ENCODE data around the gene MLLT10. TPM values are rescaled to one million over a fixed set of nuclear protein-coding genes. Genes with fewer than 3 reads are reported as not detected.
"Not testable (repeated sequence)": the region's sequence is repeated elsewhere in the genome, so short reads cannot be mapped to it uniquely, and the experiment has no call there.

The MLLT10 gene
- total RNA-seq, 1 donor from 2014 or later, result 61.3 TPM

GRCh38 chr10:21534604-21535493 is 817 bp downstream of the MLLT10 start:
- peaks cover 42% of the 10 kb centered on the region for H3K4me1 ChIP-seq
- peak overlapping the region; percentile 95 for H3K27ac ChIP-seq
- Mint-ChIP-seq H3K4me3 (peak overlapping the region; percentile 92), H3K4me1 (peaks cover 24% of the 10 kb centered on the region), H3K9me3 (no peaks in the 10 kb centered on the region), H3K27me3 (ENCODE audit: insufficient read depth, low read depth) (peaks cover 3% of the 10 kb centered on the region), H3K27ac (no peak overlapping the region), H3K36me3 (peaks cover 10% of the 10 kb centered on the region)
- TF ChIP-seq EZH2phosphoT487 (IDR thresholded peaks at IDR 0.05) (no peak), EZH2 (IDR thresholded peaks at IDR 0.05) (no peak)
- TF ChIP-seq, protein P1, sequence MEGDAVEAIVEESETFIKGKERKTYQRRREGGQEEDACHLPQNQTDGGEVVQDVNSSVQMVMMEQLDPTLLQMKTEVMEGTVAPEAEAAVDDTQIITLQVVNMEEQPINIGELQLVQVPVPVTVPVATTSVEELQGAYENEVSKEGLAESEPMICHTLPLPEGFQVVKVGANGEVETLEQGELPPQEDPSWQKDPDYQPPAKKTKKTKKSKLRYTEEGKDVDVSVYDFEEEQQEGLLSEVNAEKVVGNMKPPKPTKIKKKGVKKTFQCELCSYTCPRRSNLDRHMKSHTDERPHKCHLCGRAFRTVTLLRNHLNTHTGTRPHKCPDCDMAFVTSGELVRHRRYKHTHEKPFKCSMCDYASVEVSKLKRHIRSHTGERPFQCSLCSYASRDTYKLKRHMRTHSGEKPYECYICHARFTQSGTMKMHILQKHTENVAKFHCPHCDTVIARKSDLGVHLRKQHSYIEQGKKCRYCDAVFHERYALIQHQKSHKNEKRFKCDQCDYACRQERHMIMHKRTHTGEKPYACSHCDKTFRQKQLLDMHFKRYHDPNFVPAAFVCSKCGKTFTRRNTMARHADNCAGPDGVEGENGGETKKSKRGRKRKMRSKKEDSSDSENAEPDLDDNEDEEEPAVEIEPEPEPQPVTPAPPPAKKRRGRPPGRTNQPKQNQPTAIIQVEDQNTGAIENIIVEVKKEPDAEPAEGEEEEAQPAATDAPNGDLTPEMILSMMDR (IDR thresholded peaks at IDR 0.05), result no peak
- no peaks in the 10 kb centered on the region for H3K27me3 ChIP-seq
- H3K9ac ChIP-seq, result no peak overlapping the region
- peak overlapping the region; percentile 95 for H3K4me2 ChIP-seq
- no peak overlapping the region for H2AFZ ChIP-seq (replicated peaks)
- H3K4me3 ChIP-seq, result peak overlapping the region; percentile 53
- H3K79me2 ChIP-seq (ENCODE audit: low read depth), result peaks cover 98% of the 10 kb centered on the region
- peak; percentile 87 for DNase-seq (ENCODE audit: low spot score)
- H4K20me1 ChIP-seq (ENCODE audit: low read depth), result peaks cover 49% of the 10 kb centered on the region
- peaks cover 10% of the 10 kb centered on the region for H3K36me3 ChIP-seq
- no peaks in the 10 kb centered on the region for H3K9me3 ChIP-seq (ENCODE audit: low read depth)
- H3F3A ChIP-seq (ENCODE audit: low read depth), result peaks cover 50% of the 10 kb centered on the region

DNA sequence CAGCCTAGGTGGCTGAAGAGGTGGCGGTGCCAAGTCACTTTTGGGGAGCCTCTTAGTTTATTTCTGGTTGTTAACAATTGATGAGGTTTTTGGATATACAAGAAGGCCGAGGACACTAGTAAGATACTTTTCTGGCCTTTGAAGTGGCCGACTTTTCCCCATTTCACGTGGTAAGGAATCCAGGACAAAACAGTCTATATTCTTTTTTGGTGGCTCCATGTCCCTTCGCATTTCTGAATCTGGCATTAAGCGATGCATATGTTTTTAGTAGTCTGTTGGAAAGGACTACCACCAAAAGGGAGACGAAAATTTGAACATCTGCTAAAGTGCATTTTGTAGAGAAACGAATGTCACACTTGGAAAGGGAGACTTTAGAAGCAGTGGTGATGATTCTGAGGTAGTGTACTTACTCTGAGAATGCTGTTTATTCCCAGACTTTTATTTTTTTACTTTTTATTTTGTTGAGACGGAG is 1.5 kb downstream of the MLLT10 start:
- Histone ChIP-seq H3K4me2 (peak overlapping the region; percentile 95), H3K79me2 (ENCODE audit: low read depth) (peaks cover 98% of the 10 kb centered on the region), H4K20me1 (ENCODE audit: low read depth) (peaks cover 55% of the 10 kb centered on the region), H3F3A (ENCODE audit: low read depth) (peaks cover 43% of the 10 kb centered on the region), H2AFZ (replicated peaks) (no peak overlapping the region), H3K9me3 (ENCODE audit: low read depth) (no peaks in the 10 kb centered on the region), H3K36me3 (peaks cover 10% of the 10 kb centered on the region), H3K4me1 (peaks cover 35% of the 10 kb centered on the region), H3K27me3 (no peaks in the 10 kb centered on the region), H3K9ac (no peak overlapping the region), H3K4me3 (peak overlapping the region; percentile 53), H3K27ac (no peak overlapping the region)
- peaks cover 14% of the 10 kb centered on the region for H3K36me3 Mint-ChIP-seq
- no peak overlapping the region for H3K27ac Mint-ChIP-seq
- H3K27me3 Mint-ChIP-seq (ENCODE audit: insufficient read depth, low read depth), result peaks cover 4% of the 10 kb centered on the region
- no peak for DNase-seq (ENCODE audit: low spot score)
- H3K9me3 Mint-ChIP-seq, result no peaks in the 10 kb centered on the region
- TF ChIP-seq EZH2 (IDR thresholded peaks at IDR 0.05) (no peak), EZH2phosphoT487 (IDR thresholded peaks at IDR 0.05) (no peak)
- TF ChIP-seq, protein P1 (IDR thresholded peaks at IDR 0.05), result no peak
- peak overlapping the region; percentile 88 for H3K4me3 Mint-ChIP-seq
- peaks cover 22% of the 10 kb centered on the region for H3K4me1 Mint-ChIP-seq

- H3K4me2 ChIP-seq, result peak overlapping the region; percentile 95
- H3K79me2 ChIP-seq (ENCODE audit: low read depth), result peaks cover 98% of the 10 kb centered on the region
- peaks cover 31% of the 10 kb centered on the region for H3K4me1 ChIP-seq
- not testable (repeated sequence) for H3K27me3 ChIP-seq; H3K9me3 ChIP-seq (ENCODE audit: low read depth); DNase-seq (ENCODE audit: low spot score); H3K9me3 Mint-ChIP-seq; H3K9ac ChIP-seq; H3K27ac Mint-ChIP-seq; H3K27me3 Mint-ChIP-seq (ENCODE audit: insufficient read depth, low read depth); H3K27ac ChIP-seq; H2AFZ ChIP-seq (replicated peaks)
- H3F3A ChIP-seq (ENCODE audit: low read depth), result peaks cover 39% of the 10 kb centered on the region
- peaks cover 16% of the 10 kb centered on the region for H3K36me3 Mint-ChIP-seq
- H4K20me1 ChIP-seq (ENCODE audit: low read depth), result peaks cover 60% of the 10 kb centered on the region
- peaks cover 10% of the 10 kb centered on the region for H3K36me3 ChIP-seq
- H3K4me1 Mint-ChIP-seq, result peaks cover 20% of the 10 kb centered on the region
- H3K4me3 Mint-ChIP-seq, result peak overlapping the region; percentile 88
- H3K4me3 ChIP-seq, result peak overlapping the region; percentile 53
Observed at GRCh38 chr10:21535976-21536375, 1.9 kb downstream of the MLLT10 start.

GRCh38 chr10:21536874-21537273 is 2.8 kb downstream of the MLLT10 start:
- DNase-seq (ENCODE audit: low spot score), result no peak
- no peak overlapping the region for H2AFZ ChIP-seq (replicated peaks)
- Mint-ChIP-seq H3K4me3 (peak overlapping the region; percentile 62), H3K9me3 (no peaks in the 10 kb centered on the region), H3K36me3 (peaks cover 24% of the 10 kb centered on the region), H3K27ac (no peak overlapping the region), H3K4me1 (peaks cover 23% of the 10 kb centered on the region), H3K27me3 (ENCODE audit: insufficient read depth, low read depth) (peaks cover 7% of the 10 kb centered on the region)
- H4K20me1 ChIP-seq (ENCODE audit: low read depth), result peaks cover 67% of the 10 kb centered on the region
- peaks cover 98% of the 10 kb centered on the region for H3K79me2 ChIP-seq (ENCODE audit: low read depth)
- TF ChIP-seq, protein P1 (IDR thresholded peaks at IDR 0.05), result no peak
- TF ChIP-seq EZH2 (IDR thresholded peaks at IDR 0.05) (no peak), EZH2phosphoT487 (IDR thresholded peaks at IDR 0.05) (no peak)
- H3K9ac ChIP-seq, result no peak overlapping the region
- peaks cover 30% of the 10 kb centered on the region for H3F3A ChIP-seq (ENCODE audit: low read depth)
- H3K27me3 ChIP-seq, result no peaks in the 10 kb centered on the region
- no peak overlapping the region for H3K27ac ChIP-seq
- no peak overlapping the region for H3K4me2 ChIP-seq
- no peak overlapping the region for H3K4me3 ChIP-seq
- H3K9me3 ChIP-seq (ENCODE audit: low read depth), result no peaks in the 10 kb centered on the region
- H3K36me3 ChIP-seq, result peaks cover 10% of the 10 kb centered on the region
- H3K4me1 ChIP-seq, result peaks cover 22% of the 10 kb centered on the region

DNA sequence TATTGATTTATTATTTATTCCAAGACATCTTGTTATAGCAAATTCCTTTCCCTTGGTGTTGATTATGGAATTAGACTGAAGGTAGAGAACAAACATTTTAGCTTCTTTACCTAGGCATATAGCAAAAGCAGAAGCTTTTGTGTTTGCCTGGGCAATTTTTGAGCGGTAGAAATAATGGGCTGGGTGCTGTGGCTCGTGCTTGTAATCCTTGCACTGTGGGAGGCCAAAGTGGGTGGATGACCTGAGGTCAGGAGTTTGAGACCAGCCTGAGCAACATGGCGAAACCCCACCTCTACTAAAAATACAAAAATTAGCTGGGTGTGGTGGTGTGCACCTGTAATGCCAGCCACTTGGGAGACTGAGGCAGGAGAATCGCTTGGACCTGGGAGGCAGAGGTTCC is 6.7 kb downstream of the MLLT10 start:
- H3K79me2 ChIP-seq (ENCODE audit: low read depth), result peaks cover 100% of the 10 kb centered on the region

More for the DNA sequence above, 6.7 kb downstream of the MLLT10 start:
- H3K4me2 ChIP-seq; H3K4me1 Mint-ChIP-seq; H3F3A ChIP-seq (ENCODE audit: low read depth); DNase-seq (ENCODE audit: low spot score); H3K4me3 ChIP-seq; H3K27ac Mint-ChIP-seq; H3K9me3 Mint-ChIP-seq; H3K27me3 ChIP-seq; H3K27me3 Mint-ChIP-seq (ENCODE audit: insufficient read depth, low read depth); H3K4me1 ChIP-seq; H3K27ac ChIP-seq; H3K9ac ChIP-seq; H3K4me3 Mint-ChIP-seq; H2AFZ ChIP-seq (replicated peaks); H3K9me3 ChIP-seq (ENCODE audit: low read depth): not testable (repeated sequence)
- peaks cover 55% of the 10 kb centered on the region for H3K36me3 Mint-ChIP-seq
- Histone ChIP-seq H4K20me1 (ENCODE audit: low read depth) (peaks cover 84% of the 10 kb centered on the region), H3K36me3 (peaks cover 33% of the 10 kb centered on the region)

Measured in neural progenitor cell (in vitro differentiated cells).